NCI-H1436 (cell line): ENCODE measurements around the gene GBP2.
"Not testable (repeated sequence)": the region's sequence is repeated elsewhere in the genome, so short reads cannot be mapped to it uniquely, and the experiment has no call there.

Source experiments
- DNase-seq: peaks from one replicate; lab custom pipeline; 2025; lab: John Stamatoyannopoulos, UW

GBP2 gene

GRCh38 chr1:89126602-89127565 lies 970 bp upstream of the GBP2 start:
- DNase-seq, result not testable (repeated sequence)

- DNase-seq, result no peak
These were observed 538 bp downstream of the GBP2 start for GRCh38 chr1:89125240-89125912.

DNA sequence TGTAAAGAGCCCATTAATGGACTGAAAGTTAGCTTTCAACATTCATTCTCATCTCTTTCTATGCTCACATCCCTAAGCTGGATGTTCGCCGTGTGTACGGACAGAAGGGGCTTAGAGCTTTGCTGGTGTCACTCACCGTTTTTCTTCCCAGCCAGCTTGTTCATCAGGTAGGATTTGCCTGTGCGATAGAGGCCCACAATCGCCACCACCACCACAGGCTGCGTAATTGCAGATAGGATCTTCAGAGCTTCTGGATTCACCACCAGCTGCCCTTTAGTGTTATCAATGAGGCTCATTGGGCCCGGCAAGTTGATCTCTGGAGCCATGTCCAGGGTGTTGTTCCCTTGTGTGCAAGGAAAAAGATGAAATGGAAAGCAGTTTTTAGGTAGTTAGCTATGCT lies 4.3 kb downstream of the GBP2 start:
- DNase-seq, result no peak

DNA sequence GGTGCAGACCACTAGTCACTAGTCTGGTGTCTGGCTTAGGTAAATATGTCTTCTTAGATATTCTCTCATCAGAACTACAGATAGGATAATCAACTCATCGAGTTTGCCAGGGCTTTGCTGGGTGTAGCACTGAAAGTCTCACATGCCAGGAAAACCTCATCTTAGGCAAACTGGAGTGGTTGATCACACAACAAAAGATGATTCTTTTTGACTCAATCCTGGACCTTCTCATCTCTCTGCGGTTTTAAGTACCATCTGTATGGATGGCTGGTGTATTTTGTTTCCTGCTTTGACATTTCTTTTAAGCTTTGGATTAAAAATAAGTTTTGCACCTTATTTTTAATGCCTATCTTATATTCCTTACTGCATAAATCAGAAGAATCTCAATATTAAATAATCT lies 11.3 kb downstream of the GBP2 start:
- DNase-seq, result no peak

DNA sequence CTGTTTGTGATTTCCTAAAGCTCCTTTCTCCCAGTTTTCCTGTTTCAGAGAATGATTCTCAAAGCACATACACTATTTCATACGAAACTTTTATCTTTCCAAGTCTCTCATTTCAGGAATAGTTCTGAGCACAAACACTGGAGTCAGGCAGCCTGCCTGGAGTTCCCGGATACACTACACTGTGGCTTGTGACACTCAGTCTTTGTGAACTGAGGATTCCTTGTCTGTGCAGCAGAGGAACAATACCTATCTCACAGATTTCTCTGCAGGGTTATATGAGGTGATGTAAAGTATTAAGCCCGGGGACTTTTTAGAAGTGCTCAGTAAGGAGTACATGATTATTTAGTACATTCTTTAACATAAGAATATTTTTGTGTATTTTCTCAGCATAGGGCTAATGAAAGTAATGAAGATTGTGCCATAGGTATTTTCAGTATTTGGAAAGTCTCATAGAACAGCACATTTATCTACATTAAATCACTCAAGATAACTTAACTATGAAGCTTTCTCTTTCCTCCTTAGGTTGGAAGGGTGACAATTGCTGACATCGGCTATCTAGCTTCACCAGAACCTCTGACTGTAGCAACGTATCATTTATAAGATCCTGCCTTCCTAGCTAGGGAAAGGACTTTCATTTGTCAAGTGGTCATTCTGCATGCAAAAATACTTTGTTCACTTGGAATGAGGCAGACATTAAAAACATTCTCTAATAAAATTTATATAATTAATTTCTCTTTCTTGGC lies 12.9 kb downstream of the GBP2 start:
- DNase-seq, result no peak

- DNase-seq, result no peak
These were observed 21.2 kb downstream of the GBP2 start for GRCh38 chr1:89104687-89105086.

- no peak for DNase-seq
These were observed 21.8 kb downstream of the GBP2 start for GRCh38 chr1:89104147-89104546.

- no peak for DNase-seq
These were observed 23.9 kb downstream of the GBP2 start for GRCh38 chr1:89102021-89102420.

- no peak for DNase-seq
These were observed 25.5 kb downstream of the GBP2 start for GRCh38 chr1:89100412-89100811.

- DNase-seq, result no peak
These were observed 27.1 kb downstream of the GBP2 start for GRCh38 chr1:89098857-89099256.

DNA sequence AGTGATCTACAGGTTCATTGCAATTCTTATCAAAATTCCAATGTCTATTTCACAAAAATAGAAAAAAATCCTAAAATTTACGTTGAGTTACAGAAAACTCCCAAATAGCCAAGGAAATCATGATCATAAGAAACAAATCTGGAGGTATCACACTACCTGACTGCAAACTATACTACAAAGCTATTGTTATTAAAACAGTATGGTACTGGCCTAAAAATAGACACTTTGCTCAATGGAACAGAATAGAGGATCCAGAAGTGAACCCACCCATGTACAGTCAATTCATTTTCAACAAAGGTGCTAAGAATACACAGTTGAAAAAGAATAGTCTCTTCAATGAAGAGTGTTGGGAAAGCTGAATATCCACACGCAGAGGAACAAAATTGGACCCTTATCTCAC lies 30.2 kb downstream of the GBP2 start:
- DNase-seq, result no peak

DNA sequence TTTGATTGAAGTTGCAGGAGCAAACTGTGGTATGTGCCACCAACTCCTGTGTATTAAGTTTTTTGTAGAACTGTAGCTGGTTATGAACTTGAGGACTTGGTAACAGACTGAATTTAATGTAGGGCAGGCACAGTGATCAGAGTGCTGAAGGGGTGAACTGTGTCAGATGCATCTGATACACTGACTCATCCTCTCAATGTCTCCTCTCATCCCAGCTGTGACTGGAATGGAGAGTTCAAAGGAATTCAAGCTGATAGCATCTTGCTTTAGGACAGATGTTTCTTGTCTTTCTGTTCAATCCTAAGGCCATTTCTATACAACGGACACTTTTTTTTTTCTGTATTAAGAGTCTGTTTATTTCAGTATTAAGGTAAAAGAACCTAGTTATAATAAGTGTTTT lies 36.0 kb downstream of the GBP2 start:
- DNase-seq, result no peak

DNA sequence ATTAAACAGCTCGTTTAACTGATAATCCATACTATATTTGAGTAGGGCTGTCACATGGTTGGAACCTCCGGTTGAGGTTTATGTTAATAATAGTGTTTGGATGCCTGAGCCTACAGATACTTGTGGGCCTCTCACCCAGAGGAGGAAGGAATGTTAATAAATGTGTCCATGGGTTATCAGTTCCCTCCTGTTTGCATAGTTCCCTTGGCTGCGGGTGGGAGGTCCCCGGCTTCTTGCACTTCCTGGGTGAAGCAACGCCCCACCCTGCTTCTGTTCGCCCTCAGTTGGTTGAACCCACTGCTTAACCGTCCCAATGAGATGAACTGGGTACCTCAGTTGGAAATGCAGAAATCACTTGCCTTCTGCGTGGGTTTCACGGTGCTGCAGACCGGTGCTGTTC lies 37.3 kb downstream of the GBP2 start:
- DNase-seq, result no peak

DNA sequence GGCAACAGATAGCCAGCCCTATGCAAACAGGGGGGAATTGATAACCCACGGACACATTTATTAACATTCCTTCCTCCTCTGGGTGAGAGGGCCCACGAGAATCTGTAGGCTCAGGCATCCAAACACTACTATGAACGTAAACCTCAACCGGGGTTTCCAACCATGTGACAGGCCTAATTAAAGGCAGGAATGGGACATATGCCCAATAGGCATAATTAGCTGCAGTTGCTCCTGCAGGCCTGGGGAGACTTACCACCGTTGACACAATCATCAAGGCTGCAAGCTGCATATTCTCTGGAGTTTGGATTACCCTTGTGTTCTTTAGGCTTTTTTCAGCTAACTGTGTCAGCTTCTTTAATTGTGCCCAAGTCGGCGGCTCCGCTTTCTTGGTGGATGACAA lies 38.7 kb downstream of the GBP2 start:
- no peak for DNase-seq

- peak; percentile 15 for DNase-seq
These were observed 40.1 kb downstream of the GBP2 start for GRCh38 chr1:89085781-89086180.

- no peak for DNase-seq
These were observed 44.9 kb downstream of the GBP2 start for GRCh38 chr1:89081005-89081404.

DNA sequence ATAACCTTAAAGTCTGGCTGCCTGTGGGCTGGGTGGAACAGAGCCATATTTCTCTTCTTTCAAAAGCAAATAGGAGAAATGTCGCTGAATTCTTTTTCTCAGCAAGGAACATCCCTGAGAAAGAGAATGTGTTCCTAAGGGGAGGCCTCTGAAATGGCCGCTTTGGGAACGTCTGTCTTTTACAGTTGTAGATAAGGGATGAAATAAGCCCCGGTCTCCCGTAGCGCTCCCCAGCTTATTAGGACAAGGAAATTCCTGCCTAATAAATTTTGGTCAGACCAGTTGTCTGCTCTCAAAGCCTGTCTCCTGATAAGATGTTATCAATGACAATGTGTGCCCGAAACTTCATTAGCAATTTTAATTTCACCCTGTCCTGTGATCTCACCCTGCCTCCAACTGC lies 45.8 kb downstream of the GBP2 start:
- not testable (repeated sequence) for DNase-seq

- DNase-seq, result not testable (repeated sequence)
These were observed 53.3 kb downstream of the GBP2 start for GRCh38 chr1:89072466-89073065.

DNA sequence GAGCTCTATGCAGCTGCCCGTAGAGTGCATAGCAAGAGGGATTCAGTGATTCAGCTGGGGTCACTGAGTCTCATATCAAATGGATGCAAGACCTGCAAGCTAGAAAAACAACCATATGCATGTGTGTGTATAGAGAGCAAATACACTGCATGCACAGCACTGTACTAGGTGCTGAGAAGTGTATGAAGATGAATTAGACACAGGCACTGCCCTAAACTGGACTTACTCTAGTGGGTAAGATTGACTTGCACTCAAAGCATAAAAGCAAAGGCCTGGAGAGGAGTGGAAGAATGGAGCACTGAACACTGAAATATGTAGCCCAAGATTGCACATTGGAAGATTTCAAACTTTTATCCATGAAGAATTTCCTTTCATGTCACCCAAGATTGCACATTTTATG lies 55.4 kb downstream of the GBP2 start:
- no peak for DNase-seq

GRCh38 chr1:89069951-89070350 lies 56.0 kb downstream of the GBP2 start:
- DNase-seq, result no peak

- no peak for DNase-seq
These were observed 57.6 kb downstream of the GBP2 start for GRCh38 chr1:89068291-89068690.
